Anterior cingulate cortex (tissue), 58 donors: Measurements from ENCODE around the gene SLFNL1.

ENCODE experiments used
- DNase-seq, 58 donors: peaks; one replicate each; lab custom pipeline; 2025; lab: John Stamatoyannopoulos, UW

Gene SLFNL1

GRCh38 chr1:40987439-40988276 lies 33.9 kb downstream of the SLFNL1 start:
- DNase-seq, result peak in 1 of 58 donors; percentile 34

- DNase-seq, result no peak
Measured at GRCh38 chr1:40986956-40987355, 34.6 kb downstream of the SLFNL1 start.

DNA sequence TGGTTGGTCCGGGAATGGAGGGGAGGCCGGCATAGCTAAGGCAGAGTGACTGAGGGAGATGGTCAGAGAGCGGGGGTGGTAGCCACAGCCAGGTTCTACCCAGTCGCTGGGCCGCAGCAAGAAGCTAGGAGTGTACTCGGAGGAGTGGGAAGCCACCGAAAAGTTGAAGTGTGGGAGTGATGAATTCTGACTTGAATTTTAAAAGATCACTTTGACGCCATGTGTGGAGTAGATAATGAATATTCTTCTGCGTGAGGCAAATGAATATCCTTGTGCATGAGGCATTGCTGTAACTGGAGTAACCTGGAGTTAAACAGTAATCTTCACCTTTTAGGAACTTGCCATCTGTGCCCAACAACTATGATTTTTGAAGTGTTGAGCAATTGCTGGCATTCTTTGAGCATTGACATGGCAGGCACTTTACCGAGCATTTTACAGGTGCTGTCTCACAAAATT lies 35.2 kb downstream of the SLFNL1 start:
- no peak for DNase-seq

DNA sequence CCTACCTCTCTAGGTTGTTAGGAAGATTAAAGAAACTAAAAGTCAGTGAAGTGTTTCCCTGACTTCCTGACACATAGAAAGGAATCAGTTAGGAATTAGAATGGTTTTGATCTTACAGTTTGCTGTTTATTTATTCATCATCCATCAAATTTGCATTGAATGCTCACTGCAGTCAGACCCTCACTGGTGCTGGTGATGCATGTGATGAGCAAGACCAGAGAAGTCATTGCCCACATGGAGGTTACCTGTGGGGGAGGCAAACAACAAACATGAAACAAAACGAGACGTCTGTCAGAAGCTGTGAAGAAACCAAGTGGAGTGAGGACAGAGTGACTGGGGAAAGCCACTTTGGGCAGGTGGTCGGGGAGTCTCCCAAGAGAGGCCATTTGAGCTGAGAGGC lies 35.6 kb downstream of the SLFNL1 start:
- DNase-seq, result no peak

DNA sequence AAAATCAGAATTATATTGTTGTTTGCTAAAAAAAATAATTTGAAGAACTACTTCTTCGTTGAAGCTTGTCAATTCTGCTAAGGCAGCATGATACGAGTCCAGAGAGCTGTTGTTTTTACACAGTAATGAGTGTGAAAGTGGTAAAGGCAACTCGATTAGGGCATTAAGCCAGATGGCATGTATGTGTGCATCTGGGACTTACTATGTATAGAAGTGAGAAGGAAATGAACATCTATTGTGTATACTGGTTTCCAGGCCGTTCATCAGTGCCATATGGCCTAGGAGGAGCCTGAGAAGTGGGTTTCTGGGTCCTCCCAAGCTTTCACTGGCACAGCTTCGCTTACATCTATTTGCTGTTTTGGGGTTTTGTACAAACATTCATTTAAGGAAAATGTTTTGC lies 36.4 kb downstream of the SLFNL1 start:
- DNase-seq, result no peak

DNA sequence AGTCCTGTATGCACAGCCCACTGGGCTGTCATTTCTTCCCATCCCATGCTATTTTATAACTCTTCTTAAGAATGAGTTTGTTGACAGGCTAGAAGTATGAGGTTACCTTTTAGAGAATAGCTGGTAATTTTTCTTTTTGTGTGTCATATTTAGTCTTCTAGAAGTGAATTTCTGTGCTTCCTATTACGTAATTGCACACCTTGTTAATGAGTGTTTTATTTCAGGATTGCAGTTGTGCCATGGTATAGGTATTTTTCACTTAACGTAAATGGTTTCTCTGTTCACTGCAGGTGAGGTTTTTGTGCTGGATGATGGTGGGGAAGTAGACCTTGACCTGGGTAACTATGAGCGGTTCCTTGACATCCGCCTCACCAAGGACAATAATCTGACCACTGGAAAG lies 37.0 kb downstream of the SLFNL1 start:
- no peak for DNase-seq

- no peak for DNase-seq
Measured at GRCh38 chr1:40984066-40984465, 37.5 kb downstream of the SLFNL1 start.

GRCh38 chr1:40983286-40983685 lies 38.2 kb downstream of the SLFNL1 start:
- DNase-seq, result no peak

- no peak for DNase-seq
Measured at GRCh38 chr1:40982721-40983120, 38.8 kb downstream of the SLFNL1 start.

DNA sequence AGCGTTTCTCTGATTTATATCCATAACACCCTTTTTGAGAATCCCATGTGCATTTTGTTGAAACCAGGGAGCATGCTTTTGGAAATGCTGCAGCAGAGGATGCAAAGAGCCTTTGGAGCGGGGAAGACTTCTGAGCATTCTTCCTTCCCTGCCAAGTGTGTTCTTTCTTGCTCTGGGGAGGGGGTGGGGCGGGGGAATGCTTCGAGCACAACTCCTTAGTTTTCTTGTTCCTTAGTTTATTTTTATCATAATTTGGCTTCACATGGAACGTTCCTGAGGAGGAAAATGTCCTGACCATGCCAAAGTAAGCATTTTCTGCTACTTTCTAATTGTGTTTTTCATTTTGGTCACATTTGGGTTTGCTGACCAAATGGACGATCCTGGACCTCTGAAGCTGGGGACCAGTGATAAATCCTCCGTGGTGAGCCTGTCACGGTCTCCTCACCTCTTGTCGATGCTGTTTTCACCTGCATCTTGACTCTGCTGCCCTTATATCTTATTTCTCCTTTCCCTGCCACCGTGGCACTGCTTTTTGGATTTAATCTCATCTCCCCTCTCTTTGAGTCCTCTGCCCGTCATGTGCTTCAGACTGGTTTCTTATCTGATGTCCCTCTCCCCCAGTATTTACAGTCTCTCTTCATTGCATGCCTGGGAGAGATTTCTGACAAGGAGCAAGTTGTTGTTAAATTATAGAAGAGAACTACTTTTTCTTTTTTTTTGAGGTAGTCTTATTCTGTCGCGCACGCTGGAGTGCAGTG lies 39.7 kb downstream of the SLFNL1 start:
- DNase-seq, result no peak

DNA sequence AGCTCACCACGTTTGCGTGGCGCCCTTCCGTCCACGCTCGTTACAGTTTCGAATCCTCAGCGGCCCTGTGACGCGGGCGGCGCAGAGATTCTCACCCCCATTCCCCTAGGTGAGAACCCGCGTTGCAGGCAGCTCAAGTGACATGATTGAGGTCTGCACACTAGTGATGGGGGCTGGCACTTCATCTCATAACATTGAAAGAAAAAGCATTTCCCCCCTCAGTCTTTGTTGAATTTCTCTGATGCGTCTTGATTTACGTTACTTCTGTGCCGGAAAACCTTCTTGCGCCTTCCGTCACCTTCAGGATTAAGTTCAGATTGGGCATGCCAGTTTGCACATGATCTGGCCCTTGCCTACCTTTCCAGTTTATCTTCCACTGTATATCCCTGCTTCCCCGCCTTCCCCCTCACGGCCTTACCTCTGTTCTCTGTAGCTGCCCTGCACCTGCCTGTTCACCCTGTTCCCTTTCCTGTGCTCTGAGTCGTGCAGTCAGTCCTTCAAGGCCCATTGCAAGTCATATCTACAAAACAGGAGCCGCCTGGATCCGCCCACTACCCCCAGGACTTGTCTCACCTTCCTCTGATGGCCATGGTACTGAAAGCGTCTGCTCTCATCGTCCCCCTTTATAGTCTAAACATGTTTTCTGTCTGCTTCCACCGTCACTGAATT lies 40.9 kb downstream of the SLFNL1 start:
- DNase-seq, result peak in 10 of 58 donors; percentile 3 to 48 (median 20)

GRCh38 chr1:40980068-40980452 lies 41.5 kb downstream of the SLFNL1 start:
- peak in 3 of 58 donors; percentile 30 to 43 (median 33) for DNase-seq

GRCh38 chr1:40979241-40980067 lies 42.1 kb downstream of the SLFNL1 start, which contains the start of gene CTPS1:
CTPS1 (plus strand) TSS chr1:40979696; CDS start chr1:40983291, 3,595 bp downstream.
- DNase-seq, result peak; percentile 81 to 99 (median 96)

GRCh38 chr1:40978886-40979240 lies 42.7 kb downstream of the SLFNL1 start:
- peak in 1 of 58 donors; percentile 53 for DNase-seq

GRCh38 chr1:40977716-40978115 lies 43.8 kb downstream of the SLFNL1 start:
- DNase-seq, result no peak

DNA sequence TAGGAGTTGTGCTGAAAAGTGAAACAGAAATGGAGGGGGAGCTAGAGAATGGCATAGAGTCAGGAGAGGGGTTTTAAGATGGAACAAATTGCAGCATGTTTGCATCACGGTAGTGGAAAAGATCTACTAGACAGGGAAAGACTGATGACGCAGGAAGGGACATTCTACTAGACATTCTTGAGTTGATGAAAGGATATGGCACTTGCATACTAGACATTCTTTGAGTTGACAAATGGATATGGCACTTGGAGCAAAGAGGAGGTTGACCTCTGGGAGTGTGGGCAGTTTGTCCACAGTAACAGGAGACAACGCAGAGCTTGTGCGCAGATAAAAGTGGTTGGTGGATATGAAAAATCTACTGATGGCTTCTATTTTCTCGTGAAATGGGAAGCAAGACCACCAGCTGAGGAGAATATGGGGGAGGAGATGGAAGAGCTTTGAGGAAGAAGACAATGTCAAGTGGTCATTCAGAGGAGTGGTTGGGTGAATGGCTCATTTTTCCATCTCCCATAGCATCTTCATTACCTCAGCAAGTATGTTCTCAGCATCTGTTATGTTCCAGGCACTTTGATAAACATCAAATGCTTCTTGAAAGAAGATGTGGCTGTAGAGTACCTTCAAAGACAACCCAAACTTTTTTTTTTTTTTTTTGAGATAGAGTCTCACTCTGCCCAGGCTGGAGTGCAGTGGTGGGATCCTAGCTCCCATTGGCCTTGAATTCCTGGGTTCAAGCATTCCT lies 44.4 kb downstream of the SLFNL1 start:
- DNase-seq, result no peak

DNA sequence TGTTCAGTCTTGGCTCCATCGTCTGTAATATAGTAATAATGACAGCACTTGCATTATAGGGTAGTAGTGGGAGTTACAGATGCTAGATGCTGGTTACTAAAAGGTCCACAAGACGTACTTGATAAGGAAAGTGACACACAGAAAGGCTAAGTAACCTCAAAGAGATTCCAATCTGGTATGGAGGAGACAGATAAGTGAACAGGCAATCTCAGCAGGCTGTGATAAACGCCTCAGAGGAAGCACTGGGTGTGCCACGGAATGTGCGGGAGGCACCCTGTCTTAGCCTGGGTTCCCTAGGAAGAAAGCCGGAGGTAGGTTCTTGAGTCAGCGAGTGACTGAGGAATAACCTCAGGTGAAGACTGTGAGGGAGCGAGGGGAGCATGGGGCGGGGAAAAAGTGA lies 46.6 kb downstream of the SLFNL1 start:
- no peak for DNase-seq

- no peak for DNase-seq
Measured at GRCh38 chr1:40973912-40974311, 47.6 kb downstream of the SLFNL1 start.

DNA sequence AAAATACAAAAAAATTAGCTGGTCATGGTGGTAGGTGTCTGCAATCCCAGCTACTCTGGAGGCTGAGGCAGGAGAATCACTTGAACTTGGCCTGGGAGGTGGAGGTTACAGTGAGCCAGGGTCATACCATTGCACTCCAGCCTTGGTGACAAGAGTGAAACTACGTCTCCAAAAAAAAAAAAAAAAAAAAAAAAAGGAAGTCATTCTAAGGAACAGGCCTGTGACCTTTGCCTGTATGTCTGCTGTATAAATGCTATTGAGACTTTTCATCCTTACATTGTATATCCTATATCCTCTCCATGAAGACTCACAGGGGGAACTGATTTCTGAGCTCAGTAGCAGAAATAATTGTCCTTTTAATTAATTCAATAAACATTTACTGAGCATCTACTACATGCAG lies 49.6 kb downstream of the SLFNL1 start:
- DNase-seq, result no peak
